Epithelial cell of esophagus (primary cell): Measurements from ENCODE around the gene SLIT3.

ENCODE experiments used
- DNase-seq: peaks from one replicate; pipeline ENCODE4 v3.0.0; 2010; ENCODE audit warnings: low read depth
- H3K4me3 ChIP-seq: 2 replicates; pipeline ENCODE4 v1.5.1; 2011; ENCODE audit warnings: mild to moderate bottlenecking, low read length, control low read depth
- TF ChIP-seq, protein P1 (sequence below): IDR thresholded peaks from 2 replicates; pipeline ENCODE4 v1.5.1; 2011; ENCODE audit warnings: low read depth, mild to moderate bottlenecking, low read length, control low read depth, inconsistent platforms; ENCODE audit not compliant: insufficient read depth; ENCODE audit errors: missing control alignments

SLIT3 gene

DNA sequence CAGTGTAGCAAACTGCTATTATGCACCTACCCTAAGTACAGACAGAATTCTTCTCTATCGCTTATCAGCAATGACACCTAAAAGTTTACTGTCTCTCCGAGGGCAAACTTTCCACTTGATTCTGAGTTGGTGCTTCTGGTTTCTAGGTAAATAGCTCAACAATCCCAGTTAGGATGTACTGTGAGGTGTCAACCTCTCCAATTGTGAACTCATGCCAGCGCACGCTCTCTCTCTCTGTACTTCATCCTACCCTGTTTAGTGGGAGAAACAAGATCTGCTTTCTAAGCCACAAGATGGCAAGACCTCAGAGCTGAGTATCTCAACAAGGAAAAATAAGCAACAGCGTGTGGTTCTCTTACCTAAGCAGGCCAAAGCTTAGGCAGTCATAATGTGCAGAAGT lies 335.3 kb downstream of the SLIT3 start:
- DNase-seq = no peak
- H3K4me3 ChIP-seq = no peak overlapping the region
- TF ChIP-seq, protein P1, sequence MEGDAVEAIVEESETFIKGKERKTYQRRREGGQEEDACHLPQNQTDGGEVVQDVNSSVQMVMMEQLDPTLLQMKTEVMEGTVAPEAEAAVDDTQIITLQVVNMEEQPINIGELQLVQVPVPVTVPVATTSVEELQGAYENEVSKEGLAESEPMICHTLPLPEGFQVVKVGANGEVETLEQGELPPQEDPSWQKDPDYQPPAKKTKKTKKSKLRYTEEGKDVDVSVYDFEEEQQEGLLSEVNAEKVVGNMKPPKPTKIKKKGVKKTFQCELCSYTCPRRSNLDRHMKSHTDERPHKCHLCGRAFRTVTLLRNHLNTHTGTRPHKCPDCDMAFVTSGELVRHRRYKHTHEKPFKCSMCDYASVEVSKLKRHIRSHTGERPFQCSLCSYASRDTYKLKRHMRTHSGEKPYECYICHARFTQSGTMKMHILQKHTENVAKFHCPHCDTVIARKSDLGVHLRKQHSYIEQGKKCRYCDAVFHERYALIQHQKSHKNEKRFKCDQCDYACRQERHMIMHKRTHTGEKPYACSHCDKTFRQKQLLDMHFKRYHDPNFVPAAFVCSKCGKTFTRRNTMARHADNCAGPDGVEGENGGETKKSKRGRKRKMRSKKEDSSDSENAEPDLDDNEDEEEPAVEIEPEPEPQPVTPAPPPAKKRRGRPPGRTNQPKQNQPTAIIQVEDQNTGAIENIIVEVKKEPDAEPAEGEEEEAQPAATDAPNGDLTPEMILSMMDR = no peak

DNA sequence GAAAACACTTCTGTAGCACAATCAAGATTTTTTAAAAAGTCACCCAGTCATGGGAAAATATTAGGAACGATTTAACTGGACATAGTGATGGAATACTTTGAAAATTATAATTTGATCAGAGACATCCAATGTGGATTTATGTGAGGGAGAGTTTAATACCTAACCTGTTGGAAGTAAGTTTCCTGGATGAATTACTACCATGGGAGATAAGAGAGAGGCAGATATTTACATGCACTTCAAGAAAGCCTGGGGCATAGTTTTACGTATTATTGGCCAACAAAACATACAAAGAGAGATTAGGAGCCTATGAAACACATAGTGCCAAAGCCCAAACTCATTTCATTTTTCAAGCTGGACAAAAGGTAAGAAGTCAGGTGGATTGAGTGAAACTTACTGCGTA lies 336.8 kb downstream of the SLIT3 start:
- no peak overlapping the region for H3K4me3 ChIP-seq
- TF ChIP-seq, protein P1 = no peak
- no peak for DNase-seq

GRCh38 chr5:168962306-168962705 lies 338.6 kb downstream of the SLIT3 start:
- no peak overlapping the region for H3K4me3 ChIP-seq
- TF ChIP-seq, protein P1 = no peak
- DNase-seq = no peak

DNA sequence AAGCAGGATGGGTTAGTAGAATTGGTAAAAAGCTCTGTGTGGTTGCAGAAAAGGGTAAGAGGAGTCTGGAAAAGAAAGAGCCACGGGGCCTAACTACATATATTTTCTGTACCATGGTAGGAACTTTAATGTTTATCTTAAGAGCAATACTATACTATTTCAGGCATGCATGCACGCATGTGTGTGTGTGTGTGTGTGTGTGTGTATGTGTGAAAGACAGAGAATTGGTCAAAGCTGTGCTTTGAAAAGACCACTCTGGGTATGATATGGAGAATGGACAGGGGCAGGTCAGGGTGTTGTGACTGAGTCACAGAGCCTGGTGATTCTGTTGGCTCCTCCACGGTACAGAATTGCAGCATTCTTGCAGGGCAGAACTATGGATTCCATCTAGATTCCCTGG lies 339.3 kb downstream of the SLIT3 start:
- TF ChIP-seq, protein P1 = no peak
- DNase-seq = no peak
- no peak overlapping the region for H3K4me3 ChIP-seq

DNA sequence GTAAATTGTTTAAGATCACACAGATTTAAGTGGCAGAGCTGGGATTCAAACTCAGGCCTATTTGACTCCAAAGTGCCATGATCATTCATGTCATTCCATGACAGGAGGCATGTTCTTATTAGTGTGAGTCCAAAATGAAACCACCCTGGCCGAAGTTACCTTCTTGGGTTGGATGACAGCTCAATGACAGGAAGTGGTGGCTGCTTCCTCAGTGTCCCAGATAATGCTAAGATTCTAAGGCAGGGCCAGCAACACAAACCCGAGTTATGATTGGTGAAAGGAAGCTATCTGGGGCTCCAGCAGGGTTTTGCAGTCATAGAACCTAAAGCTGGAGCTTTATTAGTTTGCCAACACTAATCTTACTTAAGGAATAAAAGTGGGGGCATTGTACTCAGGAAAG lies 340.4 kb downstream of the SLIT3 start:
- no peak overlapping the region for H3K4me3 ChIP-seq
- TF ChIP-seq, protein P1 = no peak
- DNase-seq = no peak

- H3K4me3 ChIP-seq = no peak overlapping the region
- DNase-seq = no peak
- TF ChIP-seq, protein P1 = no peak
Observed at GRCh38 chr5:168953351-168953750, 347.6 kb downstream of the SLIT3 start.

GRCh38 chr5:168952196-168952595 lies 348.7 kb downstream of the SLIT3 start:
- H3K4me3 ChIP-seq = no peak overlapping the region
- TF ChIP-seq, protein P1 = no peak
- DNase-seq = no peak
